Natural killer cell treated with Interleukin-12 subunit alpha and Interleukin-12 subunit beta and Interleukin-15 and Interleukin-18, amount 100 ng/mL, for 72 hours (primary cell): ENCODE results near the gene DDO. TPM values are rescaled to one million over a fixed set of nuclear protein-coding genes. Genes with fewer than 3 reads are reported as not detected.
A peak's percentile ranks its signal among the peaks of the same experiment; 100 is the strongest.

ENCODE experiments used
- ATAC-seq, 2 donors: fragments of 150-1000 bp; cut with Tn5 transposase in 1 of 2; sonication (Bioruptor Pico), chemical (Tn5 transposase) in 1 of 2; 2 replicates each; pipeline ENCODE4 v1.10.0; 2021
- DNase-seq: peaks from one replicate; pipeline ENCODE4 v3.0.0; 2022; ENCODE audit warnings: low spot score
- H3K27ac Mint-ChIP-seq, 2 donors: 1 replicate in 1 of 2; 2 replicates in 1 of 2; pipeline ENCODE4 v1.8.0; 2022; ENCODE audit warnings: mixed read lengths in 2 of 2, mild to moderate bottlenecking in 1 of 2, moderate library complexity in 1 of 2
- H3K27me3 Mint-ChIP-seq, 2 donors: 1 replicate in 1 of 2; 2 replicates in 1 of 2; pipeline ENCODE4 v1.8.0; 2022; ENCODE audit warnings: mixed read lengths in 2 of 2
- H3K36me3 Mint-ChIP-seq: one replicate; pipeline ENCODE4 v1.8.0; 2022; ENCODE audit warnings: mixed read lengths
- H3K4me1 Mint-ChIP-seq, 2 donors: 1 replicate in 1 of 2; 2 replicates in 1 of 2; pipeline ENCODE4 v1.8.0; 2022; ENCODE audit warnings: low read depth in 2 of 2, mixed read lengths in 2 of 2, mild to moderate bottlenecking in 1 of 2
- H3K4me3 Mint-ChIP-seq: one replicate; pipeline ENCODE4 v1.8.0; 2022; ENCODE audit warnings: mixed read lengths
- H3K9me3 Mint-ChIP-seq: 2 replicates; pipeline ENCODE4 v1.8.0; 2022; ENCODE audit warnings: mixed read lengths
- total RNA-seq, 2 donors: library from RNA; stranded (reverse); gene quantifications; one replicate each; pipeline ENCODE4 v1.2.3, GENCODE V29; 2022

The DDO gene
- total RNA-seq, 2 donors from 2014 or later: 0.33 TPM; not detected in 1

DNA sequence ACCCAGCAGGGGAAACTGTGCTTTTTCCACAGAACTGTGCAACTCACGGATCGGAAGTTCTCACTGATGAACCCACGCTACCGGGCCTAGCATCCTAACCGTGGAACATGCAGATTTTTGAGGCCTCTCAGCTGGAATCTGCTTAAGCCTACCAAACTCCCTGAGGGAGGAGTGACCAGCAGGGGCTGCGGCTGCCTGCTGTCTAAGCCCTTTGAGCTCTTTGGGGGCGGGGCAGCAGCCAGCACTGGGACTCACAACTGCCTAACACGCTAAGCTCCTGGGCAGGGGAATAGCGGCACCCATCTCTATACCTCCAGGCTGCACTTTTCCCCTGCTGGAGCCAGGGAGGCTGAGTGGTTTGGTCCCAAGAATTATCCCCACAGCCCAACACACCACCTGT is 36.8 kb downstream of the DDO start:
- Mint-ChIP-seq H3K36me3 (peaks cover 12% of the 10 kb centered on the region), H3K4me3 (no peak overlapping the region), H3K4me1 (no peaks in the 10 kb centered on the region), H3K9me3 (no peaks in the 10 kb centered on the region), H3K27me3 (peaks cover 18 to 33% of the 10 kb centered on the region in 2 donors), H3K27ac (no peak overlapping the region)
- no peak for DNase-seq
- no peak for ATAC-seq

DNA sequence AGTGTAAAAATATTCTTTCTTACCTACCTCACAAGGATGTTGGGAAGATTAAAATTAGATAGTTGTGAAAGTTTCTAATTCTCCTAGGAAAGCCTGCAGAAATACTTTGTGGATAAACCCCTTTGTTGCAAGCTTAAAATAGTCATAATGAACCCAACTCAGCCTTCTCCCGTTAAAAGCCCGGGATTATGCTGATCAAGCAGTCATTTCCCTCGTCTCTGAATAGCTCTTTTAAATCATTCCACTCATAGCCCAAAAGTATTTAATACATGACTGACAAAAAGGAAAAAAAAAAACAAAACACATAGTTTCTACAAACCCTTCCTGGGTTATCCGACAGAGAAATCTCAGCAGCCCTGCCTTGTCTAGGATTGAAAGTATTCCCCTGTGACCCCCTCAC is 46.3 kb downstream of the DDO start:
- H3K27me3 Mint-ChIP-seq: peaks cover 21 to 48% of the 10 kb centered on the region in 2 donors
- H3K36me3 Mint-ChIP-seq: no peaks in the 10 kb centered on the region
- DNase-seq (no peak), ATAC-seq (no peak)
- no peak overlapping the region for H3K27ac Mint-ChIP-seq
- H3K4me3 Mint-ChIP-seq: no peak overlapping the region
- peaks cover 5 to 6% of the 10 kb centered on the region in 2 donors for H3K4me1 Mint-ChIP-seq
- no peaks in the 10 kb centered on the region for H3K9me3 Mint-ChIP-seq

DNA sequence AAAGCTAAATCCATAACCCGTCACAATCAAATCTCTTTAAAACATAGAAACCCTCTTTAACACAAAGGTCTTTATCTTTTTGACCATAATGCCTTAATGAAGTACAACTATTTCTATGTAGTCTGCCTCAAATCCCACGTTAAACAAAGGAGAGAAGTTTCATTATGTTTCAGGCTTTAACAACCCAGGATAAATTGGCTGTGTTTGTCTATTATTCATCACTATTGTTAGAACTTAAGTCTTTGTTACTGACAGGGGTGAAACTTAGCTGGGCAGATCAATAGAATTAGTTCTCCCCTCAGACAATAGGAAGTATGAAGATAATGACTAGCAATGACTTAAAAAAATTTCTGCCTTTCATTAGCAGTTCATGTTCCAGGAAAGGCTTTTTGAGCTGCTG is 47.1 kb downstream of the DDO start:
- H3K9me3 Mint-ChIP-seq: no peaks in the 10 kb centered on the region
- DNase-seq (no peak), ATAC-seq (no peak)
- H3K4me1 Mint-ChIP-seq: peaks cover 5 to 6% of the 10 kb centered on the region in 2 donors
- H3K27ac Mint-ChIP-seq: no peak overlapping the region
- peaks cover 23 to 52% of the 10 kb centered on the region in 2 donors for H3K27me3 Mint-ChIP-seq
- H3K36me3 Mint-ChIP-seq: no peaks in the 10 kb centered on the region
- no peak overlapping the region for H3K4me3 Mint-ChIP-seq

DNA sequence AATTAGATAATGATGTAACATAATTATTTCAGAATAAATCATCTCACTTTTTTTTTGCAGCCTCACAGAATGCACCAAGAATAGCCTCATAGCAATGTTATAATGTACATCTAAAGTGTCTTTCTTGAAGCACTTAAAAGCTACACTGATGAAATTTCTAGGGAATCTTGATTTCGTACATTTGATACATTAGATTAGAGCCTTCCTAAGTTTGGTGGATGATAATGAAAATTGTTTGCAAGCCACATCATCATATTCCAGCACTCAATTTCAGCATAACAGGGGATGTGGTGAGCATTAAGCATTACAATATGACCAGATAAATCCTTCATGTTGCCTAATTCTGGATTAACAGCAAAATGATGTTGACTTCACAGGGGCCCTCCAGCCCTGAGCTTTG is 47.5 kb downstream of the DDO start:
- H3K4me3 Mint-ChIP-seq: no peak overlapping the region
- H3K4me1 Mint-ChIP-seq: peaks cover 5 to 6% of the 10 kb centered on the region in 2 donors
- H3K9me3 Mint-ChIP-seq: no peaks in the 10 kb centered on the region
- no peak for DNase-seq
- no peaks in the 10 kb centered on the region for H3K36me3 Mint-ChIP-seq
- H3K27ac Mint-ChIP-seq: no peak overlapping the region
- H3K27me3 Mint-ChIP-seq: peaks cover 23 to 53% of the 10 kb centered on the region in 2 donors
- no peak for ATAC-seq

DNA sequence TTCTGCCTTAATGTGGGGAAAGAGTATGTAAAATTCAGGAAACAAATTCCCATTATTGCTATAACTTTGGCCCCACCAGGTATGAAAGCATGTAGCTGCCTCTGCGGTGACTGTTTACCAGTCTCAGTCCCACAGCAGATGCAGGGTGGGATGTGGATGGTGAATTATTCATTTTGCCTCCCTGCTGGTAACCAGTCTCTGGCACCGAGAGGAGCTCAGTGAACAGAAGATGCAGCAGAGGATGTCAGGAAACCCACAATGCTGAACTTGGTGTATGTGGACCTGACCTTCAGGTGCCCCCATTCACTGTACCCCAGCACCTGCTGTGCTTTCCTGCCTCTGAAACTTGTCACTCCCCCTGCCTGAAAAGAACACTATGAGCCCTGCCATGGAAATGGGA is 48.4 kb downstream of the DDO start:
- peak in 1 of 2 donors; percentile 36 for ATAC-seq

DNA sequence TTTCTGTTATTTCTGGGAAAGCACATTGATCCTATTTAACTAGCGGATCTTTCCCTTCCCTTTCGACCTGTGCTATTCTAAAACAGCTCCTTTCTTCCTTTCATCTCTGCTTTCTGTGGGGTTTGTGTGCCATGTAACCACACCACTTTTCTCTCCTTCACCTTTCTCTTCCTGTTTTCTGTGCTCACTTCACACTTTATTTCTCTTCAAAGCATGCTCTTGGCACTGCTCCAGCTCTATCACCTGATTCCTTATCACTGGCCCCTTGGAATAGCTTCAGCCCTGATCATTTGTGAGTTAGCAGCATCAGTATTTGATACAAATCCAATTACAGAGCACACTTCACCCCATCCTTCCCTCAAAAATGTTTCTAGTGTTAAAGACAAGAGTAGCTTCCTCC is 49.1 kb downstream of the DDO start:
- H3K4me3 Mint-ChIP-seq: no peak overlapping the region
- ATAC-seq: no peak
- H3K4me1 Mint-ChIP-seq: peaks cover 5 to 6% of the 10 kb centered on the region in 2 donors
- no peaks in the 10 kb centered on the region for H3K9me3 Mint-ChIP-seq
- DNase-seq: no peak
- H3K36me3 Mint-ChIP-seq: peaks cover 2% of the 10 kb centered on the region
- peaks cover 21 to 53% of the 10 kb centered on the region in 2 donors for H3K27me3 Mint-ChIP-seq
- no peak overlapping the region for H3K27ac Mint-ChIP-seq

More for the DNA sequence above, 48.4 kb downstream of the DDO start:
- Mint-ChIP-seq H3K36me3 (no peaks in the 10 kb centered on the region), H3K9me3 (no peaks in the 10 kb centered on the region), H3K27me3 (peaks cover 24 to 53% of the 10 kb centered on the region in 2 donors), H3K27ac (no peak overlapping the region), H3K4me1 (peaks cover 5 to 6% of the 10 kb centered on the region in 2 donors), H3K4me3 (no peak overlapping the region)
- no peak for DNase-seq

DNA sequence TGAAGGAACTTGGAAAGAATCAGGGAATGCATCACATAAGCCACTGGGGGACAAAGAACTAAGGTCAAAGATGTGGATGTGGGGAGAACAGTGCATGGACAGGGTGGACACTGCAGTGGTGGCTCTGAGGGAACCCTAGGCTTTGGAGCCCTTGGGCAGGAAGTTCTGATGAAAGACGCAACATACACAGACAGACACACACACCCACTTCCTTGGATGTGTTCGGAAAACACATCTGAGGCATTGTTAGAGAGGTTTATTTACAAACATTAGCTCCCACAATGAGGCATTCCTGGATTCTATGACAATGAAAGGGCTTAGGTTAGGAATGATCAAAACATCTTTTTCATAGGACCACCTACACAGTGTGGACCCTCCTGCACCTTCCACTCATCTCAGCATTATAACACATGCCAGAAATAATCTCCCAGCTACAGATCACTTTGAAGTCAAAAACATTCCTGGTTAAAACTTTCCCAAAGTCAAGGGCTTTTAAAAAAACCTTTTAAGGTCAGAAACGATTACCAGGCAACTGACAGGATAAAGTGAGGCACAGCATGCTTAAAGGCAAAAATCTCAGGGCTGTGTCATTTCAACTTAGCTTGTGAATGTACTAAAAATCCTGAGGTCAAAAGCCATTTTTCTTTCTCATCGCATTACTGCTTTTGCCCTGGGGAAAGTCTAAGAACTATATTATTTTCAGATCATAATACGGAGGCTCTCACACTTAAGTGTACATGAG is 50.8 kb downstream of the DDO start:
- Mint-ChIP-seq H3K4me1 (peaks cover 6 to 8% of the 10 kb centered on the region in 2 donors), H3K27ac (no peak overlapping the region), H3K36me3 (peaks cover 5% of the 10 kb centered on the region), H3K9me3 (no peaks in the 10 kb centered on the region), H3K4me3 (no peak overlapping the region), H3K27me3 (peaks cover 27 to 63% of the 10 kb centered on the region in 2 donors)
- DNase-seq: no peak
- no peak for ATAC-seq

DNA sequence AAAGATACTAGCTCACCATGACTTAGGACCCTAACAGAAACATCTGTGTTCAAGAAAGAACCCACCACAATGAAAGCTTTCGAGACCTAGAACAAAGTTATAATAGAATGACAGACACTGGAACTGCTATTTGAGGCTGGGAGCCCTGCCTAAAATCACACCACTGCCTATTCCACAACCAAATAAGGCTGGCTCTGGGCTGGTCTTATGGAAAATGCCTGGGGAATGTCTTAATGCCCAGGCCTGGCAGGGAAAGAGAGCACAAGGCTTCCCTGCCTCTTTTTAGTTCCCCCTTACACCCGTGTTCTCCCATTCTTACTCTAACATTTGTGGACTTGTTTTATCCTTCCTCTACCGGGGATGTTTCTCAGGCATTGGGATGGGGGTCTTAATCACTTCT is 51.6 kb downstream of the DDO start:
- peaks cover 6 to 8% of the 10 kb centered on the region in 2 donors for H3K4me1 Mint-ChIP-seq
- ATAC-seq (no peak), DNase-seq (no peak)
- H3K9me3 Mint-ChIP-seq: no peaks in the 10 kb centered on the region
- no peak overlapping the region for H3K4me3 Mint-ChIP-seq
- peaks cover 32 to 65% of the 10 kb centered on the region in 2 donors for H3K27me3 Mint-ChIP-seq
- peaks cover 5% of the 10 kb centered on the region for H3K36me3 Mint-ChIP-seq
- H3K27ac Mint-ChIP-seq: no peak overlapping the region

DNA sequence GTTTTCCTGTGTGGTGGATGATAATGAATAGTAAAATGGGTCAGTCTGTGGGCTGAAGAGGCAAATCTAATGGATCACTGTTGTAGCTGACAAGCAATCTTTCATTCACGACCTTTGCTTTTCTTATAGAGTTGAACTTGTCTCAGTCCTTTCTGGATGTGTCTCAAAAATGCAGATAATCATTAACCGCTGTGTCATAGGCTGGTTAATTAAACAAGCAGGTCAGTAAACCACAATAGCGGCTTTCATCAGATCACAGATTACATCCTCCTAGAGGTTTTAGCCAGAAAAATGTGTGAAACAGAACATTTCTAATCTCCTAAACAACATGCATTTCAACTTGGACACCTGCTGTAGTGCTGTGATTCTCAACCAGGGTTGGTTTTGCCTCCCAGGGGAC is 54.7 kb downstream of the DDO start:
- peaks cover 12 to 15% of the 10 kb centered on the region in 2 donors for H3K4me1 Mint-ChIP-seq
- H3K36me3 Mint-ChIP-seq: peaks cover 11% of the 10 kb centered on the region

DNA sequence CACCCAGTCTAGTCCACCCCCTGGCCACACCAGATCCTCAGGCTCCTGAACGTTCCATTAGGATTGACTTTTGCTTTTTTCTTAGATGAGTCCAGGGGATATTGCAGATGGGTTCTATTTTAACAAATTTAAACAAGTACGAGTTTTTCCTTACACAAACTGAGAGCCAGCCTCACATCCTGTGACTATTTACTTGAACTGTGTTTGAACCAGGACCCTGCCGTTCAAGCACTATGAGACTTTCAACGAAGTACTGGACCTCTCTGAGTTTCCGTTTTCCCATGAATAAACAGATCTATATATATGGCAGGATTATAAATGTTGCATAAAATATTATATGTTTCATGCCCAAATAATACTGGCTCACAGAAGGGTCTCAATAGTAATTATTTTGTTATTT is 55.8 kb downstream of the DDO start:
- Mint-ChIP-seq H3K27ac (no peak overlapping the region), H3K4me1 (peaks cover 12 to 15% of the 10 kb centered on the region in 2 donors), H3K4me3 (no peak overlapping the region), H3K36me3 (peaks cover 11% of the 10 kb centered on the region), H3K27me3 (peaks cover 50 to 70% of the 10 kb centered on the region in 2 donors), H3K9me3 (no peaks in the 10 kb centered on the region)
- ATAC-seq (no peak), DNase-seq (no peak)

More for the DNA sequence above, 54.7 kb downstream of the DDO start:
- Mint-ChIP-seq H3K4me3 (no peak overlapping the region), H3K27ac (no peak overlapping the region), H3K27me3 (peaks cover 47 to 71% of the 10 kb centered on the region in 2 donors), H3K9me3 (no peaks in the 10 kb centered on the region)
- DNase-seq: no peak
- ATAC-seq: no peak

DNA sequence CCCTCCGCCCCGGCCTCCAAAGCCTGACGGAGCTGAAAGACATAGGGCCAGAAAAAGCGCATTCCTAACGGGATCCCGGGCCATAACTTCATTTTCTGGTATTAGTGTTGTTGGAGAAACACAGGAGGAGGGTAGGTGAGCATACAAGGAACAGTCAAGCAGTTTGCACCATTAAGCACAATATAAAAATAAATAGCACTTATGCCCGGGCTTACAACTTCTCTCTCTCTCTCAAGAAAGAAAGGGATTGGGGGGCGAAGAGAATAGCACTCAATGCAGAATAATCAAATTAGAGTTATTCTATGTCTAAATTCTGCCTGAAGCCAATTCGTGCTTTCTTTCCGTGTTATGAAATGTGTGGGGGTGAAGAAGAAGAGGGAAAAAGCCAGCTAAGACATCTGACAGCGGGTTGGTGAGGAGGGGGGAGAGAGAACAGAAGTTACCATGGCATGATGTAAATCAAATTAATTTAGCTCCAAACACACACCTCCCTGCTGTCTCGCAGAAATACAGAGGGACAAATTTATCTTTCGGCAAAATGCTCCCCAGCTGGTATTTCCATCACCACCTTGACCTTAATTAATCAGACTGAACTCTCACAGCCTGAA is 56.7 kb downstream of the DDO start:
- Mint-ChIP-seq H3K36me3 (peaks cover 11% of the 10 kb centered on the region), H3K4me1 (peaks cover 12 to 15% of the 10 kb centered on the region in 2 donors), H3K9me3 (no peaks in the 10 kb centered on the region), H3K4me3 (peak overlapping the region; percentile 26), H3K27me3 (peaks cover 48 to 61% of the 10 kb centered on the region in 2 donors), H3K27ac (no peak overlapping the region)
- DNase-seq (no peak), ATAC-seq (no peak)

DNA sequence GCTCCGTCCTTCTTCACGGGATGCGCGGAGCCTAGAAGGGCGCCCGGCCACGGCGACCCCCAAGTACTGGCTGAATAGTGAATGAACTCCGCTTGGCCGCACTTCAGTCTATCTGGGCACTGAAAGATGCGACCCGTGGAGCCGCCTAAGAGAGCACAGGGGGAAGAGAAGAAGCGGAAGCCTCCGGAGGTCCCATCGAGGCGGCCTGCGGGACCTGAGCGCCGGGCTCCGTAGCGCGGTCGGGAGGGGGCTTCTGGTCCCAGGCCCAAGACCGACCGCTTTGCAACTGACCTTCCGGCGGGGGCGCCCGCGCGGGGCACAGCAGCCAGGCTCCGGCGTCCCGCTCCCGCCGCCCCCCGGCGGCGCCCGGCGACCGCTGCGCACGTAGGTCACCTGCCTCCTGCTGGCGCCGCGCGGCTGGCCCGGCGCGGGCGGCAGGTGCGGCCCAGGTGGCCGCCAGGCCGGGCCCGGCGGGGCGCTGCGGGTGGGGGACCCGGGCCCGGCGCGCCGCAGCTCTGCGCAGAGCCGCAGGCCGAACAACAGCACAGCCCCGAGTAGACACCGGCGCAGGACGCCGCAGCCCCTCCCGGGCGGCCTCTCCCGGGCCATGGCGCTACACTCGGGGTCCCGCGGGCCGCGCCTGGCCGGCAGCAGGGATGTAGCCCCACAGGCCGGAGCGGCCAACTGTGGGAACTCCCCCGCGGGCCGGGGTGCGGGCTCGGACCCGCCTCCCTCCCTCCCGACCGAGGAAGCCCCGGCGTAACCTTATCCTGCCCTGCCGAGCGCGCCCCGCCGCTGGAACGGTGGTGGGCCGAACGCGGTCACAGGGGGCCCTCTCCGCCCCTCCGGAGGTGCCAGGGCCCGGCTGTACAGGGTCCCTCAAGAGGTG is 57.5 kb downstream of the DDO start, which contains the start of gene METTL24:
METTL24 (minus strand) TSS at position 686 of the 889 bp plus-strand sequence; CDS start at position 609, 77 bp downstream.
- peaks cover 11% of the 10 kb centered on the region for H3K36me3 Mint-ChIP-seq
- no peak for DNase-seq
- H3K27ac Mint-ChIP-seq: no peak within 1 kb of the TSS
- H3K27me3 Mint-ChIP-seq: peaks cover 48 to 61% of the 10 kb centered on the region in 2 donors
- H3K4me3 Mint-ChIP-seq: peak within 1 kb of the TSS; percentile 62
- peak; percentile 61 to 68 for ATAC-seq
- no peaks in the 10 kb centered on the region for H3K9me3 Mint-ChIP-seq
- peaks cover 12 to 15% of the 10 kb centered on the region in 2 donors for H3K4me1 Mint-ChIP-seq

DNA sequence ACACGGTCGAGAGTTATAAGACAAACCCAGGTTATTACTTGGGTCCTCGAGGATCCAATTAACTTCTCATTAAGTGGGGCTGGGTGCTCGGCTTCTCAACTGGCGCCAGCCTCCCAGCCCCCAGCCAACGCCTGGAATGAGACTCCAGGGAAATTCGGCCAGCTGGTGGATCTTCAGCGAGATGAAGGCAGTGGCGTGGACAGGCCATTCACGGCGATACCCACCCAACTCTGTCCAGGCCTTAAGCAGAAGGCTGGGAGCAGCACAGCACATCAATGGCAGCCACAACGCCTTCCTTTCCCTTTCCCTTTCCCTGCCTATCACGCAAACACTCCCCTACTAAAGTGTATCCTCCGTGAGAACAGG is 58.1 kb downstream of the DDO start:
- no peaks in the 10 kb centered on the region for H3K9me3 Mint-ChIP-seq
- peaks cover 12 to 15% of the 10 kb centered on the region in 2 donors for H3K4me1 Mint-ChIP-seq
- H3K27me3 Mint-ChIP-seq: peaks cover 45 to 55% of the 10 kb centered on the region in 2 donors
- peaks cover 11% of the 10 kb centered on the region for H3K36me3 Mint-ChIP-seq
- DNase-seq (no peak), ATAC-seq (peak; percentile 36 to 41)
- H3K4me3 Mint-ChIP-seq: peak overlapping the region; percentile 62
- H3K27ac Mint-ChIP-seq: no peak overlapping the region
